ENCODE data around the gene PDZRN3.

Gene PDZRN3

DNA sequence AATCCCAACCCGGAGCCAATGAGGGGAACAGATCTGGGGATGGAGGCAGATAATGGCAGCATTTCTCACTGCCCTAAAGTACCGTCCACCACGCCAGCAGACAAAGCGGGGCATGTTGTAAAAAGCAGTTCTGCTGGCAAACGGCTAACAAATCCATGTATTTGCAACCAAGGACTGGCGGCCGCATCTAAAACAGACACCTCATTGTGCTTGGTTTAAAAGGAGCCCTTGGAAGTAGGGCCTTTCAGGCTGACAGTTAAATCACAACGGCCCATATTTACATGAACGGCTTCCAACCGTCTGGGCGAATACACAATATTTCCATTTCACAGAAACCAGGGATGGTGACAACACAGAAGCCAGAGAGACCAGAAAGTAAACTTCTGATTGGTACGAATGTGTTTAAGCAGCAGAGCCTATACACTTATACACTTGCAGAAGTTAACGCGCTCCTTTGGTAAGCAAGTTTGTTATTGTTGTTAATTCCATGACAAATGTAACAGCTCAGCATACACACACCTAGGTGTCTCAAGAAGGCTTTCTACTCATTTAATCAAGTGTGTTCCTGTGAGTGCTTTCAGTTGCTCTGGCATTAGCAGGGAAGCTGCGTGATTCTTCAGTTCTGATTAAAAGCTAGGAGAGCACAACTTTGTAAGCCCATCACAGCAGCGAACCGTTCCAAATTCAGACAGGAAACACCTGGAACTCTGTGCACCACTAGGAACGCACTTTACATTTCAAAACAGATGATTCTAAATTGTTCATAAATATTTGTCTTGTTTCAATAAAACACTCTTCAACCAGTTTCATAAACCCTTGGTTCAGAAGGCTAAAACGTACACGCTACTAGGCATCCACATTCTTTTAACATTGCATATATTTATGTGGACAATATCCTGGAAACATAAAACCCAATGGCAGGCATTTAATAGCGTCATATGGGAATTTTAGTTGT is 112.9 kb downstream of the PDZRN3 start:
- DNase-seq: no peak

- no peak for DNase-seq
Measured at GRCh38 chr3:73510784-73511183, 114.0 kb downstream of the PDZRN3 start.

DNA sequence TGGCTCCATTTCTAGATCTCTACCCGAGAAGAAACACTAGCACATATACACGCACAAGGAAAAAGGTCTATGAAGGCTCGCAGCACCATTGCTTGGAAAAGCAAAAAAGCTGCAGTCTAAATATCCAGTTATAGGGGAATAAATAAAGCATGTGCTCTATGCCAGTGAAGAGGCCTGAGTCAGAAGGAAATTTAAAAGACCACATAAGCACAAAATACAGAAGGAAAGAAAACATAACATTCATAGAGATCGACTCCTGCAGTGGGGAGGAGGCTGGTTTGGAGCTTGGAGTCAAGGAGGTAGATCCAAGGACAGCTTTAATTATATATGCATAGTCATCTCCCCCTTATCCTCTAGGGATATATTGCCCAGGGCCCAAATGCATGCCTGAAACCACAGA is 114.4 kb downstream of the PDZRN3 start:
- DNase-seq: no peak

DNA sequence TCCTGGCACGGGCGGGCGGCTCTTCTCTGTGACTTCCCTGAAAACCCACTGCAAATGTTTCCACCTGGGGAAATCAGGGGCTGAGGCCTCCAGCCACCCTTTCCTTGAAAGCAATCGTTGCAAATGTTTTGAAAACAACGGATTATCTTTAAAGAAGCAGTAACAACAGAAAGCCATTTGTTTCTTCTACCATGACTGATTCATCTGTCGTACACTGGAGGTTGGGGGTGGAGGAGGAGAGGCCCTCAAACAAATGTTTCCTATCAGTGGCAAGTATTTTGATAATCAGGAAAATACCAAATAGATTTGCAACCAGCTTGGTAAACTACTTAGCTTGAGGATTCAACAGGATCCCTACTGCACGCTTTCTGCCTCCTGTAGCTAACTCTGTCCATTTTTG is 114.9 kb downstream of the PDZRN3 start:
- no peak for DNase-seq

DNA sequence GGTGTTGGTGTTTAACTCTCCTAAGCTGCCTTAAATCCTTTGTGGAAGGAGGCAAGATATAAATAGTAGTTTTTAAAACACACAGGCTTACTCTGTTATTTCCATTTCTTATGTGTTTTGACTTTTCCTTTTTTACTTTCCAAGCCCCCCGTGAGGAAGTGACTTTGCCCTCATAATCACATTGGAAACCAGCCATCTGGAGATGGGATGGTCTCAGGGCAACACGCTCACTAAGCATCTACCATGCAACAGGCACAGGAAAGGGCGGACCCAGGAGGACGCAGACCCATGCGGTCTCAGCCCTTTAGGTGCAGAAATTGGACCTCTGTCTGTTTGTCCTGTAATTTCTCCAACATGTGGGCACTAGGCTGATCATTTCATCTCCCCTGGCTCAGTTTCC is 115.7 kb downstream of the PDZRN3 start:
- DNase-seq: no peak

- DNase-seq: peak; percentile 25
Measured at GRCh38 chr3:73508330-73508954, 116.3 kb downstream of the PDZRN3 start.

- DNase-seq: no peak
Measured at GRCh38 chr3:73504852-73505251, 119.9 kb downstream of the PDZRN3 start.

DNA sequence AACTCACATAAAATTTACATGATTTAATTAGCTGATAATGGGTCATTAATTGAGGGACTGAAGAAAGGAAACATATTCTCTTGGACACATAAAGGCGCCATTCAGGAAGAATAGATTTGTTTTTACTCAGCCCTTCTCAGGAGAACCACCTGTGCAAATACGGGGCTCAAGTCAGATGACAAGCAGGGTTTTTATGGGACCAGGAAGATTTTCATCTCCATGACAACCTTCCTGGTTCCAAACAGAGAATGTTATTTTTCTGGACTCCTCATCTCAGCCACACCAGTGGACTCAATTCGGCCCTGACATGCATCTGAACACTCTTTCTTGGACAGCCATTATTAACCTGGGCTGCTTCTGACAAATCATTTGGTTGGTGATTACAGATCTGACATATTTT is 120.5 kb downstream of the PDZRN3 start:
- DNase-seq: no peak

DNA sequence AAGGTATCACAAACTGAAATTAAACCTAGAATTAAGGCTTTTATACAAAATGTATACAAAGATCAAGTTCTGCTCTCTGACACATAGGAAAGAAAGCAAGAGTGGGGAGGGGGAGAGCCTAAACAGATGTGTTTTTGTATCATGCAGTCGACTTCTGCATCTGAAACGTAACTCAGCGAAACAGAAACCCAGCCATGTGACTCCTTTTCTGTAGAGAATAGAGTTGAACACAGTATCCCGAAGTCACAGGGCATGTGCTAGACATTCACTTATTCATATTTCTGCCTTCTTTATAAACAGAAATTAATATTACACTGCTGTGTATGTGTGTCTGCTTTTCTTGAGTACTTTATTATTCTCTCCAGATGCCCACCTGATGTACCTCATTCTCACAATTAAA is 121.0 kb downstream of the PDZRN3 start:
- DNase-seq: no peak

- DNase-seq: peak; percentile 40
Measured at GRCh38 chr3:73502609-73503583, 121.8 kb downstream of the PDZRN3 start.

GRCh38 chr3:73500321-73500720 is 124.4 kb downstream of the PDZRN3 start:
- no peak for DNase-seq

DNA sequence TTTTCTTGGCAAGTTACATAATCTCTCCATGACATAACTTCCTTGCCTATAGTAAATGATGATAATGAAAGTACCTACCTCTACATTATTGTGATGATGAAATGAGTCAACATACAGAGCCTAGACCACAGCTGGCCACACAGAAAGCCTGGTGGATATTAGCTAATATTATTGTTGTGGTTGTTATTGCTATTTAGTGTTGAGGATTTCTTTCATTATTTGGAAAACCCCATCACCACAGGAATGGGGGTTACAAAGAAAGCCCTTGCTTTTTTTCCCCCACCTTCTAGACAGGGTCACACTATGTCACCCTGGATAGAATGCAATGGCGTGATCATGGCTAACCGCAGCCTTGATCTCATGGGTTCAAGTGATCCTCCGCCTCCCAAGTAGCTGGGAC is 125.0 kb downstream of the PDZRN3 start:
- no peak for DNase-seq

- no peak for DNase-seq
Measured at GRCh38 chr3:73498764-73499622, 125.7 kb downstream of the PDZRN3 start.

DNA sequence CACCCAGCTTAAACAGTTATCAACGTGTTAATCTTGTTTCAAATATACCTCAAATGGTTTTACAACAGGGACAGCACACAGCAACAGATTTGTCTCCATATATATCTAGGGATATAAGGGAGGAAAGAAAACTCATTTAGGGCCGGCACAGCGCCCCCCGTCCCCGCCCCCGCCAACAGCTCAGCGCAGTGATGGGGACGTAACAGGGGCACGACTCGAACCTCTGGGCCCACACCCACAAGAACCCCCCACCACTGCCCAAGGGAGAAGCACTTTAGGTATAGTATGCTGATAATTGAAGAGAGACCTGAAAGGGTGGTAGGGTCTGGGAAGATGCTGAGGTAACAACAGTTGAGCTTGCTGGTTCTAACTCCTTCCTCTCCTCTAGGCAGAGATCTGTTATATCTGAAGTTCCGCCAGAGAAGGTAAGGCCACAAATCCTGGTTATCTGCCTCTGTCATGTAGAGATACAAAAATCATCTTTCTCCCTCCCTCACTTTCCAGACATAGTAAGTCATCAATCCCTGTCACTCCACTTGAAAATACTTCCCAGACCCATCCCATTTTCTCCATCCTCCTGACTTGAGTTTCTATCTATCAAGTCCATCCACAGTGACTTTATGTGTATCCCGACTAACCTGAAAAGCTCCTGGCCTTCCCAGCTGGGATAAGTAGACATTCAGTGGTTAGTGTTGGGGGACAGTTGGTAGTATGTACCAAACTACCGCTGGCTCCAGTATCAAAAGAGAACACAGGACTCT is 126.9 kb downstream of the PDZRN3 start:
- no peak for DNase-seq

GRCh38 chr3:73493543-73494308 is 131.0 kb downstream of the PDZRN3 start:
- DNase-seq: no peak

GRCh38 chr3:73492186-73492585 is 132.6 kb downstream of the PDZRN3 start:
- no peak for DNase-seq

- no peak for DNase-seq
Measured at GRCh38 chr3:73491287-73491662, 133.5 kb downstream of the PDZRN3 start.

DNA sequence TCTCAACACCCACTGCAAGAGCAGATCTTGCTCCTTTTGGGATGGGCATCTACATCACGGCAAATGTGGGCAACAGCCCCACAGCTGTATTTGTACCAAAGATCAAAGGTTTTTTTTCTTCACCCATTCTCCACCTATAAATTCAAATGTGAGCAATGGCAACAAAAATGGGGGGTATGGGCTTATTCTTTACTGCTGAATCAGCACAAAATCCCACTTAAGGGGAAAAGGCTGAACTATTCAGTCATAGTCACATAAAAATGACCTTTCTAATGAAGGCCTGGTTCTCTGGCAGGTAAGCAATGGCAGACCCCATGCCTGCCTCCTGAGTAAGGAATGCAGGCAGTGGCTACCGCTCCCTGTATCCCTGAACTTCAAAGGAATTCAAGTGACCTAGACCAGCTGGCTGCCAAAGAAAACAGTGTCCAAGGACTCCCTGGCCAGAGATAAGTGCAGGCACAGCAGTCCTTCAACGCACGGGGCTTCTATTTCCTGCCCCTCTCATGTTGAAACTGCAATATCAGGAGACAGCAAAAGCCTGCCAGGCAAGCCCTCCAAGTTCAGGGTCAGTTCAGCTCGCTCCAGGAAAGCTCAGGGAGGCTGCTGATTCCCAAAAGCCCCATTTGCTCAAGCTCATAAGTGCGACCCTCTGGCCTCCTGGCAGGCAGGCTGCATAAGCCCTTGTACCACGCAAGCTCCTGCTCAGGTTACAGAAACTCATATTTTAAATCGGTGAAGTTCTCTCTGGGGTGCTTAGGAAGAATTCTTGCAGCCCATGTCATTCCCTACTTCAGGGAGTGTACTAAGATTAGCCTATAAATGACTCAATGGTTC is 134.1 kb downstream of the PDZRN3 start:
- DNase-seq: no peak

GRCh38 chr3:73485877-73486330 is 138.8 kb downstream of the PDZRN3 start:
- no peak for DNase-seq

All from CD4-positive, alpha-beta T cell treated with Interleukin-17A for 1 hour (primary cell).